HG02885 (cell line): ENCODE measurements around the gene EDAR.
A peak's percentile ranks its signal among the peaks of the same experiment; 100 is the strongest.

Source experiments
- ATAC-seq: cut with Tn5 transposase; IDR thresholded peaks from one replicate; pipeline ENCODE4 v1.9.1; 2021; ENCODE audit warnings: mild to moderate bottlenecking; ENCODE audit not compliant: unreplicated experiment, poor library complexity

The EDAR gene

DNA sequence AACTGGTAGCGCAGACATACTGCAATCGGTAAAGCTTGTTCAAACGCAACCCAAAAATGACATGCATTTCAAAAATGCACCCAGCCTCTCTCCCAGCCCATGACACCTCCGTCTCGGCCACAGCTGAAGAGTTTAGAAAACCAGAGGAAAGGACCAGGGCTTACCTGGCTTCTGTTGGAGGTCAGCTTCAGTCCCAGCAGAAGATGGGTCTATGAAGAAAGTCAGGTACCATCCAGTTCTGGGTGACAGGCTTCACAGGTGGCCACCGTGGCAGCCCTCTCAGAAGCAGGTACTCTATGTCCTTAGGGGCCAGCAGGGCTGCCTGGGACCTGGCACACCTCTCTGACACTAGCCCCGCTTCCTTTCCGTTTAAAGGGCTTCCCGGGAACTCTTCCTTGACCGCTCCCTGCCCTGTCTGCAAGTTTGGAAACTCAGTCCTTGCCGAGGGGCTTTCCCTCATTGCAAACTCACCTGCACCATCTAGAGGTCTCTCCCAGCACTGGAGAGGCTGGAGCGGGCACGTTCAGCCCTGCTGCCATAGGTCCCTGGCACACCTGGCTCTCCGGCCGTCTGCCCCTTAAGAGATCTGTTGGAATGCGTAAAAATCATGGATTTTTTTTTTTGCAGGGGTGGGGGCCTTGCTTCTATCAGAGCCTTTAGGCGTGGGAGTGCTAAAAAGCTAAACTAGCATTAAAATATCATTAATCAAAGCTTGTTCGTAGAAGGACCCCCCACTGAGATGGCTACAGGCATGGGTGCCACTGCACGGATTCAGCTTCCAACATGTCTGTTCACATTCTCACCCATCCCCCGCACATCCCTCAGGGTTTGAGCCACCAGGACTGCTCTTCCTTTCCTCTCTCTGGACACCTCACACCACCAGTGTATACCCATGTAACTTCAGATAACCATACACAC, at the start of gene EDAR:
TSS of gene EDAR (minus strand) at position 425 of the 918 bp plus-strand sequence. CDS start 58,206 bp downstream, outside the sequence.
- no peak for ATAC-seq

DNA sequence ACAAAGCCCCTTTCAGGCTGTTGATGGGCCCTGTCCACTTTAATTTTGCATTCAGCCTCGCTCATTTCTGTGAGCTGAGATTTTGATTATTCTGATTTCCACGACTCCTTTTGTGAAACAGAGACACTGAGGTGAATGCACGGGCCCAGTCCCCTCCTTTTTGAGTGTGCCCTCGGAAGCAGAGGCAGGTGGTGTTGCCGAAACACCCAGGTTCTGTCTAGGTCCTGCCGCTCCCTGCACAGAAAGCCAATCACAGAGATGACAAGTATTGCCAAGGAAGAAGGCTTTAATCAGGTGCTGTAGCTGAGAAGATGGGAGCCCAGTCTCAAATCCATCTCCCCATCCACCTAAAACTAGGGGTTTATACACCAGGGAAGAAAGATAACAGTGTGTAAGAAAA, 44.2 kb upstream of the EDAR start:
- no peak for ATAC-seq

DNA sequence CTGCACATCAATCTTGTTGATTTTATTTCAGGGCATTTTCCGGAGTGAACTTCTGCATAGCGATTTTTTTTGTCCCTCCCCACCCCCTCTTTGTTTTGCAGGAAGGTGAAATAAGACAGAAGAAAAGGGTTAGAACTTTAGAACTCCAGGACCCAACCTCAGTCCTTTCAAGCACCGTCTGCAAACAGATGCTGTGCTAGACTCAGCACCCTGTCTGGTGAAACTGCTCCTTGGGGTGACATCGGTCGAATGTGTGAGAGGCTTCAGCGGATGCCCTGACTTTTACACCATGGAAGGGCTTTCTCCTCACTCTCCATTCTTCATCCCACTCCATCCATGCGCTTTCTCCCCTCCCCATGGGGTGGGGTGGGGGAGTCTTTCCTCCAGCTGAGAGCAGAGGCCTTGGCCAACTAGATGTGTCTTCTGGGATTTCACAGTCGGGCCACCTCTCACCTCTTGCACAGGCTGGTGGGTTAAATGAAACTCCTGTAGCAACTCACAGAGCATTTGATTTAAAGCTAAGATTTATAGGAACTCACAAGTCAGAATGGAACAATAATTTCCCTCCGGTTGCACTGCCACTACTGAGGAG, 43.3 kb upstream of the EDAR start:
- no peak for ATAC-seq

DNA sequence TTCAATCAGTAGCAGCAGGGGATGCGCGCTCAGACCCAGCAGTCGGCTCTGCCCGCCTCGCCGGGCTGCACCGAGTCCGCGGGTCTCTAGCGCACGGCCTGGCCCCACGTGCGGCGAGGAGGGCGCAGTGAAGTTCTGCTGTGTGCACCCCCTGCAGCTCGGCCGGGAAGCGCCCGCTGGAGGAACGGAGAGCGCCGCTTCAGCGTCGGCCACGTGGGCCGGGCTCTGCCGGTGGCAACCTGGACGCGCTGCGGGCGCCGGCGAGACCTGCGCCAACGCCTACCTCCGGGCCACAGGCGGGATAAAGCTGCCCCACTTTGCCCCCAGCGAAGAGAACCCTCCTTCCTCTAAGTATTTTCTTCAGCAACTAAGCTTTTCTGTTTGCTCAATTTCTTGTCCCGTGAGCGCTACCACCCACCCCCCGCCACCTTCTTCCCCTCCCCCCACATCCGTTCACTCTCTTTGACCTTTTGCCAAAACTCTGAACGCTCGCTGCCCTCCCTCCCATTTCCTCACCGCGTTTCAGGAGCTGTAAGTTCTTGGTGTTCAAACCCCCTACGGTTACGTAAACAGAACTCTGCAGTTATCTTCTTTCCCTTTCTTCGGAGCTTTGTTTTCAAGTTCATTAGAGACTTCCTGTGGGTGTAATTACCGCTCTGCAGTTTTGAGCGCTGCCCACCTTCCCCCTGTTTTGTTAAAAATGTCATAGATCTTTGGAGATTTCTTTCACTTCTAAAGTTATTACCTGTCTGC, 42.6 kb upstream of the EDAR start:
- ATAC-seq = peak; percentile 71

DNA sequence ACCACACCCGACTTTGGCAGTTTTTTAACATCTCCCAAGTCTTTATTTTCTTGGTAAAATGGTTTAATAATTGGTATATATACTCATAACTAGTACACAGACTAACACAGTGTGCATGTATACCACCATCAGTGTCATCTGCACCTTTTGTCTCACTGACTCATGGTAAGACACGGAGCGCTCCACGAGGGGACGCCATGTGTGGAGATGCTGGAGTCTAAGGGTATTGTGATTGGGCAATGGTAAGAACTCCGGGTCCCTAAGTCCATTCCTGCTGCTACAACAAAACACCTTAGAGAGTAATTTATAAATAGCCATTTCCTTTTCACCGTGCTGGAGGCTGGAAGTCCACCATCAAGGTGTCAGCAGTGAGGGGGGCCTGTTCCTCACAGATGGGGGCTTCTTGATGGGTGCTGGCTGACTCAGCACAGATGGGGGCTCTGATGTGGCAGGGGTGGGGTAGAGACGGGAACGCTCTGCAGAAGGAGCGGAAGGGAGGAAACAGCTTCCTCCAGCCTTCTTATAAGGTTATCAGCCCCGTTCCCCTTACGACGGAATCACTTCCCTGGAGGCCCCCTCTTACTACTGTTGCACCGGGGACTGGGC, 42.0 kb upstream of the EDAR start:
- no peak for ATAC-seq

DNA sequence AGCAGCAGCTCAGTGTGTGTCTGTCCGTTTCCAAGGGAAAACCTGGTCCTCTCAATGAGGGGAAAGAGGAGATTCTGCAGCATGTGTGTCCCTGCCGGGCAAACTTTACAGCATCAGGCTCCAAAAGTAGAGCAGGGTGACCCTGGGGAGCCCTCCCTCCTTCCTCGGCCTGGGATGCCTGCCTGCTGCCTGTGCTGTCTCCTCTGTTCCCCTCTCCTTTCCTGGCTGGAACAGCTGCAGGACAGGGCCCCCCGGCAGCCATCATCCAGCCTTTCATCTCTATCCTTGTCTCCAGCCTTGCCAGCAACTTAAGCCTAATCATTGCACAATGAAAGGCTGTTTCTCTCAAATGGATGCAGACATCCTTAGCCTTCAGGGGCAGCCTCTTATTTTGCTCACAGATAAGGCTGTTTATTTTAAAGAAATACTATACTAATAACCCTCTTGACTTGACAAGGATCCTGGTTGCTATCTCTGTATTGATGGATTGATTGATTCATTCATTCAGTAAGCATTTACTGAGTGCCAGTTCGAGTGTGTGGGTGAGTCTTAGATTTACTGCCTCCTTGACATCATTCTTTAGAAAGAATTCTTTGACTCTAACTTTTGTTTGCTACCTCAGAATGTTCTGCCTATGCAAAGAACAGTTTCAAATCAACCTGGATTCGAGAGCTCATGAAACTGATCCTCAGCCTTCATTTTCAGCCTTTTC, 40.6 kb upstream of the EDAR start:
- ATAC-seq = no peak

DNA sequence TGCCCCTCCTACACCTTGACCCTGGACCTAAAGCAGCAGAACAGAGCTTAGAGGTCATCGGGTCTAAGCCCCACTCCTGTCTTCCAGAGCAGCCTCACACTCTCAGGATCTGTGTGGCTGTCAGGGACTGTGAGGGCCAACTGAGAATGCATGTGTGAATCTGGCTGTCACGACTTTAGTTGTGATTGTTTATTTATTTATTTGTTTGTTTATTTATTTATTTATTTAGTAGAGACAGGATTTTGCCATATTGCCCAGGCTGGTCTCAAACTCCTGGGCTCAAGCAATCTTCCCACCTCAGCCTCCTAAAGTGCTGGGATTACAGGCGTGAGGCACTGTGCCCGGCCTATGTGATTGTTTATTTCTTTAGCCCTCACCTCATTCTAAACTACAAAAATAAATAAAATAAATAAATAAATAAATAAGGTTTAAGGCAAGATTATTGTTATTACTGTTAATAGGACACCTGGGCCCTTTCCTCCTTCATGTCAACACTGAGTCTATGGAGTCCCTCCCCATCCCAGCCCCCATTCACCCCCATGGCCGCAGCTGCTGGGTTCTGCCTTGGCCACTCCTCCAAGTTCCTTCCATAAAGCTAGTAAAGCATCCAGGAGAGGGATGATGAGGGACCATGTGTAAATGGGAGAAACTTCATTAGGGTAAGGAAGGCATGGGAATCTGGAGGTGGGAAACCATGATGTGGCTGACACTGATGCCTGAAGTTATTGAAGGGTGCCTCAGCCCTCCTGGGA, 39.9 kb upstream of the EDAR start:
- no peak for ATAC-seq

DNA sequence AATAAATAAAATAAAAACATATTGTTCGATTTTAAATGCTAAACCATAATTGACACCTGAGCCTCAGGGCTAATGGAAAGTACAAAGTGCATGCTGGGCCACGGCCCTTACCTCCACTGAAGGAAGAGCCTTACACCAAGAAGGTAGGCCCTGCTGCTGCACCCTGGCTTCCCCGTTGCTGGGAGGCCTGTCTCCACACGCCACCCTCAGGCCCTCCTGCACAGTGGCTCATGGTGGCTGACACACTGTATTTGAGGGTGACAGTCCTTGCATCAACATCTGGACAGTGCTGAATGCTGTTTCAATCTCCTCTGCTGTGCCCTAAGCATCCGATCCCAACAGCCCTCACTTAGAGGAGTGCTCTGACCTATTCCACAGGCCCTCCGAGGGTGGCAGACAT, 39.3 kb upstream of the EDAR start:
- no peak for ATAC-seq

DNA sequence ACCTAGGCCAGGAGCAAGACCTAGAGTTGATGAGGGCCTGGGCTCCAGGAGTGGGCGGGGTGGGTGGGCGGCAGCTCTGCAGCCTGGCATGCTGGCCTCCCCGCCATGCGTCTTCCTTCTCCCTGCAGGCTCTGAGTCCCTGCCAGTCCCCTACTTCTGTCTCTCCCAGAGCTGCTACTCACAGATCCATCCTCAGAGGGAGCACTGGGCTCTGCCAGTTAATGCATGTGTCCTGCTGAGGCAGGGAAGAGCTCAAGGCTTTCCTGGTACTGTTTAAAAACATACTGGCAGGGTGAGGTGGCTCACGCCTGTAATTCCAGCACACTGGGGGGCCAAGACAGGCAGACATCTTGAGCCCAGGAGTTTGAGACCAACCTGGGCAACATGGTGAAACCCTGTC, 38.7 kb upstream of the EDAR start:
- no peak for ATAC-seq

DNA sequence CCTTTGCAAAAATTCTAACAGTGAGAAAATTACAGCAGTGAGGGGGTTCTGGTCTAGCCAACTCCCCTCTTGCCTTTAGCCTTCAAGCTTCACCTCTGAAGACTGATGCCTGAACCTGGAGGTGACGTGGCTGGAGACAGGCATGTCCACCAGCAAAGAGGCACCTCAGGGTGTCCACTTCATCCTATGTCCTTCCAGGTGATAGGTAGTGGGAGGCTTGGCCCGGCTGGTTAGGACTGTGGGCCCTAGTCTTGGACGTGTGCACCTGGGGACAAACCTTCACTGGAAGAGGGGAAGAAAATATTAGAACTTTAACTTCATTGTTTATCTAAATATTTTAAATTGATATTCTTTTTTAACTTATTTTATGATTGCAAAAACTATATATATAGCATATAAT, 35.5 kb upstream of the EDAR start:
- no peak for ATAC-seq

DNA sequence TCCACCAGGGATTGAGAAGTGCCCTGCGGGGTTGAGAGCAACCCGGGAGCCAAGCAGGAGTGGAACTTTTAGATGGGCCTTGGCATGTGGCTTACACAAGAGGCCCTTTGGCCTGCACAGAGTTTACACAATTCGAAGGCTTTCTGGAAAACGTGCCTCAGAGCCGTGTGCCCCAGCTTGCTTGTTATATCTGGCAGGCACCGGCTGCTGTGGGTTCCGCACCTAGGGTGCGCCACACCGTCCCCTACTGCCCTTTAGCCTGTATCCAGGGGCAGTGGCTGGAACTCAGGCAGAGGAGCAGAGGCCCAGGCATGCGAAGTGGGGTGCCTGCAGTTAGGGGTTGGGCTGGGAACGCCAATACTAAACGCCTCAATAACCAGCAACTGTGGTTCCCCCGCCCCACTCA, 32.9 kb upstream of the EDAR start:
- ATAC-seq = no peak

DNA sequence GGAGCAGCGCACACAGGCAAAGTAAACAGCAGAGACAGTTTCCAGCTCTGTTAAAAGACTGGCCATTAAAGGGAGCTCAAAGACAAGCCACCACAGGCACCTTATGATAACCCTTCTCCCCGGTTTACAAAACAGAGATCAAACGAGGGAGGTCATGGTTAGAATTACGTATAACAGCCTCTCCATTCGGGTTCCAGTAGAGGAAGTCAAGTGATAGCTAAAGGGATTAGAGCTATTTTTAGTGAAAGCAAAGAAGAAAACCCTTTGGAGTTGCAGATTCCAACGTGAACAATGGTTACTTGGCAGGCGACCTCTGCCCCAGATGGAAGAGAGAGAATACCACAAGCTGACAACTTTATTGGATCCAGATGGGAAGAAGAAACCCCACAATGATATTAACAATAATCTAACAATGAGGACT, 31.2 kb upstream of the EDAR start:
- ATAC-seq = no peak

DNA sequence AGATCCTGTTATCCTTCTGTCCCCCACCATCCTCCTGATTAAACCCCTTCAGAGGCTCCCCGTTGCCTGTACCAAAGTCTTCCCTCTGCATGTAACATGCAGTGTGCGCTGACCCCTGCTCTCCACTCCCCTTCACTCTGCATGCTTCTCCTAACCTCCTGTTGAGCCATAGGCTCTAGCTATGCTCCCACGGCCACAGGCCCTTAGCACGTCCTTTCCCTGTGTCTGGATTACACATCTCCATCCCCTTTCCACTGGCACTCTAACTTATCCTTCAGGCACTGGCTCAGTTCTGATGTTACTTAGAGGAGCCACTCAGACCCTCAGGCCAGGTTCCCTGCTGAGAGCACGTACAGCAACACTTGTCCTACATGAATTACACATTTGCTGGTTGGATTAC, 29.4 kb upstream of the EDAR start:
- no peak for ATAC-seq

DNA sequence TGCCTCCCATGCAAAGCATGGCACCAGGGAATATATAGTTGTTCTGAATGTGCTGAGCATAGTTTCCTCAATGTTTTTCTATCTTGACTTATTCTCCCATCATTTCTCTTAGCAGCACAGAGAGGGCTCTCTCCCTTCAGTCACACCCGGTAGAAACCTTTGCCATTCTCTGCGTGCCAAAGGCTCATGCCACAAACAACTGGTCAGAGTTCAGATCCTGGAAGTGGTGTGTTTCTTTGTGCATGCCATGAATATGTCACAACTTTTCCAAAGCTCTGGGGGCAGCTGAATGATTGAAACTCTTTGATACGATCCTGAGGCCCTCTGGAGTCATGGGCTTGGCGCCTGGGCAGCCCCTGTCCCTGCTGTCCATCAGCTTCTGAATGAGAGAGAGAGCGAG, 28.0 kb upstream of the EDAR start:
- ATAC-seq = no peak

DNA sequence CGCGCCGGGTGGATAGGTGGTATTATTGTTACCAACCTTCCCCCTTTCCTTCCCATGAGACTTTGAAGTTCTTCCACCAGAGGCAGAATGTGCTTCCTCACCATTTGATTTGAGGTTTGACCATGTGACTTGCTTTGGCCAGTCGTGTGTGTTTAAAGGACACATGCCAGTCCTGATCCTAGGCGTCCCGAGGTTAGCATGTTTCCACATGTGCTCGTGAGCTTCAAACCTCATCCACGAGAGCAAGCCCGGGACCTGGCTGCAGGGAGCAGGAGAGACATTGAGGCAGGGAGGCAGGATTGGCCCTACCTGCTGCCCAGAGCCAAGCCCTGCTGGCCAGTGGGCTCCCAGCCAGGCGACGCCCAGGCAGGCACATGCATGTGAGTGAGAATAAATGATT, 27.4 kb upstream of the EDAR start:
- no peak for ATAC-seq

DNA sequence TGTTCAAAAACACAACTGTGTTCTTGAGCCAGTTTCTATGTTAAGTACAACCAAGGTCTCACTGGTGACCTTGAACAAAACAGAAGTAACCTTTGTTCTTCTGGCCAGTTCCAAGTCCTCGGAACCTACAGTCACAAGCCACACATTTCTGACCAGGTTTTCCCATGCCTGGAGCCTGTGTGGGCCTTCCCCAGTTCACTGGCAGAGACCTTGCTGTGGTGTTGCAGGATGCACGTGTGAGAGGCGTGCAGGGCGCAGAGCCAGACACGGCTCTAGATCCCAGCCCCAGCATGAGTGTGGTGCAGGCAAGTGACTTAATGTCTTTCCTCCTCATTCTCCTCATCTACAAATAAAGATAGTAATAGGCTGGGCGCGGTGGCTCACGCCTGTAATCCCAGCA, 25.5 kb upstream of the EDAR start:
- ATAC-seq = no peak

DNA sequence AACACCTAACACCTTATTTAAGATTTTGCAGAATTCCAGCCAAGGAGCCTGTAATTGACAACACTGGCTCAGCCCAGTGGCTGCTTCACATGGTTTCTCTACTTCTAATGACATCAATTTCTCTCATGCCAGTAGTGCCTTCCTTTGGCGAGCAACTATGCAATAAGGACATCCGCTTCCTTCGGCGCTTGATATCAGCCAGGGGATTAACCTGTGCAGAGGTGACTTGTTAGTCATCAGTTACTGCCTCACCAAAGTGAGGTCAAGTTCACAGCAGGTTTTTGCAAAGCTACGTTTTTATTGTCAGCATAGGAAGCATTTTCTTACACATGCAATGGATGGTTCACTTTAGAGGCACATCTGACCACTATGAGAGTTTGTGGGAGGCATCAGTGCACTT, 24.0 kb upstream of the EDAR start:
- ATAC-seq = no peak

DNA sequence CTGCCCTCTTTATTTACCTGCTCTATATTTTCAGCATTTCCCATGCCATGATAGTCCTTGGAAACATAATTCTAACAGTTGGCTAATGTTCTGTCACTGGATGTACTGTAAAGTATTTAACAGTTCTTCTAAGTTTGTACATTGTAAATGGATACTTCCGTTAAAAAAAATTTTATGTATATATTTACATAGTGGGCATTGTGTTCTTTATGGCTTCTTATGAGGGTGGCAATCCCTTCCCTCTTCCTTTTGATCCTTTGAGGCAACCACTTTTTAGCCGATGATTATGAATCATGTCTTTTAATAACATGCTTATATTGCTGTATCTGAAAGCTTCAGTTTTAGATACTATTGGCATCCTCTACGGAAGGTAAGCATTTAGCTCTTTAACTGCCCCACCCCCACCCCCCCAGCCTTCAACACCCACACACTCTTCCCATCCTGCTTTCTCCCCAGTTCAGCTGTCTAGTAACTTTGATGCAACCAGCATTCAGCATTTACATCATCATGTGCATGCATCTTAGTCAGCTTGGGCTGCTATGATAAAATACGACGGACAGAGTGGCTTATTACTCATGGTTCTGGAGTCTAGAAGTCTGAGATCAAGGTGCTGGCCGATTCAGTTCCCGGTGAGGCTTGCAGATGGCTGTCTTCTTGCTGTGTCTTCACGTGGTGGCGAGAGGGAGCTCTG, 21.0 kb upstream of the EDAR start:
- no peak for ATAC-seq

DNA sequence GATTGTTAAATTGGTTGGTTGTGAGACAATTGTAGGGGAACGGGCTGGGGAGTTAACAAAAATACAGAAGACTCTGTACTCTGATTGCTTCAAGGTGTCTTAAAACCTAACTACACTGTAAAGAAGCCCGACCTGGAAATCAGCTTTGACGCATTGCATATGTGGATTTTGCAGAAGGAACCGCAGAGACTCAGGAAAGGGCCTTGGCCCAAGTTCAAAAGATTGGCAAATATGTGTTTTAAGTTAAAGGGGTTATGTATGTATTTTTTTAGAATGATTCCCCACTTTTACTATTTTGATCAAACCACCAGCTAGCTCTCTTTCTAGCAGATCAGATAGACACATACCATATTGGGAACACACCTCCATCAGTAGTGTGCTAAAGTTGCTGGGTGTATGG, 18.0 kb upstream of the EDAR start:
- ATAC-seq = no peak
